GM12891 (cell line): ENCODE data around the gene CYP2W1.

Experiments
- DNase-seq: peaks from one replicate; pipeline ENCODE4 v3.0.0; 2011; ENCODE audit warnings: low spot score; ENCODE audit not compliant: insufficient read length
- FAIRE-seq: peaks from 2 replicates; lab custom pipeline; 2011; peaks lifted over from hg19 to GRCh38; lab: Jason Lieb, UNC
- PAX5 ChIP-seq: IDR thresholded peaks from 2 replicates; pipeline ENCODE4 v1.6.1; 2011; ENCODE audit warnings: low read length, moderate library complexity, mild to moderate bottlenecking; ENCODE audit not compliant: insufficient read depth, severe bottlenecking
- POLR2A ChIP-seq: IDR thresholded peaks from 2 replicates; pipeline ENCODE4 v1.6.1; 2011; ENCODE audit warnings: low read depth, low read length, control low read depth
- POLR2AphosphoS5 ChIP-seq: IDR thresholded peaks from 2 replicates; pipeline ENCODE4 v1.6.1; 2011; ENCODE audit warnings: low read depth, low read length, control low read depth
- POU2F2 ChIP-seq: IDR thresholded peaks from 2 replicates; pipeline ENCODE4 v1.6.1; 2011; ENCODE audit warnings: low read depth, mild to moderate bottlenecking, control low read depth, low read length, moderate library complexity
- SPI1 ChIP-seq: IDR thresholded peaks from 2 replicates; pipeline ENCODE4 v1.6.1; 2011; ENCODE audit warnings: low read depth, low read length, control low read depth
- TAF1 ChIP-seq: IDR thresholded peaks from 2 replicates; pipeline ENCODE4 v1.6.1; 2011; ENCODE audit warnings: low read depth, low read length, control low read depth

CYP2W1 gene

DNA sequence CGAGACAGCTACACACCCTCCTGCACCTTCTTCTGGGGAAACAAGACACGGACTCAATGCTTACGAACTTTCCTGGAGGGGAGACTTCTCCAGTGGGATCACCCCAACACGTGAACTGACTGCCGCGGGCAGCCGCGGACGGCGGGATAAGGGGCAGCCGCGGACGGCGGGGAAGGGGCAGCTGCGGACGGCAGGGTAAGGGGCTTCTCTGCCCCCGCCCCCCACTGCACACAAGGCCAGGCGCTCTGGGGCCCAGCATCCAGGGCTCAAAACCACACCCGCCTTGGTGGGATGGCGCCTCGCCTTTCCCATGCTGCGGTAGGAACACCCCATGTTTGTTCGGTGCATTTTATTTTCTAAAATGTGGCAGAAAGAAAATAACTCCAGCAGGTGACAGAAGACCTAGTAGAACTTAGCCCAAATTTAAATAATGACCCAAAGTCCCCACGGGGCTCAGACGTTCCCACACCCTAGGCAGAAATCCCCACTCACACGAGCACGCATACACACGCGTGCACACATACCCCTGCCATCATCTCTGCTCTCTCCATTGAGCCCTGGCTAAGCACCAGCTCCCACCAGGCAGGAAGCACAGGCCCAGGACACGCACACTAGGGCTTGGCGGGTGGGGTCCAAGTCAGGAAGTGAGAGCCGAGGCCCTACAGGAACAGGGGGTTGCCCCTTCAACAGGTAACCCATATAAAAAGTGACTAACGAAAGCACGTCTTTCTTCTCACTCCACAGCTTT, 34.8 kb downstream of the CYP2W1 start:
- FAIRE-seq (peak; percentile 77), DNase-seq (no peak)

GRCh38 chr7:1018334-1018695, 35.3 kb downstream of the CYP2W1 start:
- DNase-seq = no peak
- TF ChIP-seq TAF1 = no peak
- TF ChIP-seq SPI1 = no peak
- TF ChIP-seq POU2F2 = no peak
- peak; percentile 61 for TF ChIP-seq POLR2A
- TF ChIP-seq PAX5 = no peak
- no peak for FAIRE-seq

More for the DNA sequence above, 34.8 kb downstream of the CYP2W1 start:
- peak; percentile 65 for TF ChIP-seq POLR2AphosphoS5
- TF ChIP-seq PAX5 = no peak
- 0 out of 2 replicates have a peak, but pooled peaks have one; percentile 19 for TF ChIP-seq POU2F2

GRCh38 chr7:1019255-1019785, 36.3 kb downstream of the CYP2W1 start:
- TF ChIP-seq SPI1 (no peak), PAX5 (no peak), POLR2AphosphoS5 (no peak), TAF1 (no peak), POLR2A (no peak)
- no peak for FAIRE-seq
- DNase-seq = no peak

DNA sequence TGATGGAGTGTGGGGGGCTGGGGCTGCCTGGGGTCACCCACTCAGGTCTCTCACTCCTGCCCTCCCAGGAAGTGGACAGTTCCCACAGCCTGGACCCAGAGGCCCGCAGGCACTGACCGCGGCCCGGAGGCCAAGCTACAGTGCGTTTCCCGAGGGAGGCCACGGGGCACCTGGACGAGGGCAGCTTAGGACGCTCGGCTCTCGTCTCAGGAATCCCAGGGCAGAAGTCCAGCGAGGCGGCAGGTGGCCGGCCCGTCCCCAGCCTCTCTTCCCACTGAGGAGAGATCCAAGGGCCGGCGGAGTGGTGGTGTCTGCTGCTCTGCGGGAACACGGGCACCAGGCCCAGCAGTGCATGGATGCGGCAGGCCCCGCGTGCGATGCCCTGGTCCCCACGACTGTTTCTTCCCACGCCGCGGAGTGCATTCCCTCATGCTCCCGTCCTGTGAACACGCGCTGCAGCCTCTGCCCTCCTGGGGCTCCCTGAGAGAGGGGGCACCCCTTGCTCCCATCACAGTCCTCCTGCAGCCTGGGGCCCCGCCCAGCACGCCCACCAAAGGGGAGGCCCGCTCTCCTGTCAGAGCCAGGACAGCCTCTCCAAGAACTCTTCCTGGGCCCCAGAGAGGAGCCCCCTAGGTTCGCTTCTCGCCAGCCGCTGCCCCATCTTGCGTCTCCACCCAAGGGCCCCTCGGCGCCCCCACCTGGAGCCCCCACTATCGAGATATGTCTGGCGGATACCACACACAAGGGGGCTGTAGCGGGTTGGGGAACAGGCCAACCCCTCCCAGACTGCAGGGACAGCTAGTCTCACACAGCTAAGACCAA, 37.0 kb downstream of the CYP2W1 start:
- DNase-seq (no peak), FAIRE-seq (no peak)
- TF ChIP-seq PAX5 (no peak), SPI1 (no peak), TAF1 (no peak), POU2F2 (no peak), POLR2AphosphoS5 (no peak), POLR2A (no peak)

- DNase-seq (no peak), FAIRE-seq (no peak)
Measured at GRCh38 chr7:1020849-1021251, 37.9 kb downstream of the CYP2W1 start.

GRCh38 chr7:1021366-1021765, 38.4 kb downstream of the CYP2W1 start:
- DNase-seq (no peak), FAIRE-seq (no peak)
- TF ChIP-seq SPI1 (no peak), POU2F2 (no peak), TAF1 (no peak), POLR2A (no peak), POLR2AphosphoS5 (no peak), PAX5 (no peak)

More at GRCh38 chr7:1020849-1021251, 37.9 kb downstream of the CYP2W1 start:
- TF ChIP-seq PAX5 (no peak), TAF1 (no peak), SPI1 (no peak), POU2F2 (no peak), POLR2AphosphoS5 (no peak), POLR2A (no peak)

DNA sequence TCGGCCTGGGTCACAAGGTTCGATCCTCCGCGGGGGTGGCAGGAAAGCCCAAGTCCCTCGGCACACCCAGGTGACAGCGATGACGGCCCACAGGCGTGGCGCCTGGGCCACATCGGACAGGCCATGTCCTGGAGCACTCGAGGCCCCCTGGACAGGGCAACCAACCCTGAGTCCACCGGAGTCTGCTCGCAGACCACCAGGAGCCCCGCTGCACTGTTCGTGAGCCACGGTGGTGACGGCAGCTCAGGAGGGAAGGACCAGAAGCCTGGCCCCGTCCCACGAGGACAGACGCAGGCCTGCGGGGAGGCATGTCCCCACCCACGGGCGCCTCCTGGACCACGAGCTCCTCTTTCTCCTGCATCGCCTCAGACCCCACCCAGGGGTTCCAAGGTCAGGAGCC, 39.0 kb downstream of the CYP2W1 start:
- TF ChIP-seq TAF1 (no peak), POLR2AphosphoS5 (0 out of 2 replicates have a peak, but pooled peaks have one; percentile 21)
- no peak for FAIRE-seq

DNA sequence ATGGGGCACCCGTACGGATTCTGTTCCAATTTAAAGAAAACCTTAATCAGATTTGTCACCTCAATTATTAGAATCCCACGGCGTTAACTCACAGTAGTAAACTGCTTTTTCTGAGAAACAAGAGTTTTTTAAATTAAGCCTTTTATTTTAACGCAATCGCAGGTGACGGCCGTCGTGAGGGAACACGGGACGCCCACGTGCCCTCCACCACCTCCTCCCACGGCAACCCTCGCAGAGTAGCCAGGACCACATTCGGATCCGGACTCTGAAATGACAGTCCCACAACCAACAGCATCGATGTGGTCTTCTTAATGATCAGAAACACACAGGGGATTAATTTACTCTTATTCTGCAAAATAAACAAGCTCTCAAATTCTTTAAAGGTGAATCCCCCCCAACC, 39.4 kb downstream of the CYP2W1 start:
- DNase-seq (no peak), FAIRE-seq (no peak)
- no peak for TF ChIP-seq PAX5

More for the DNA sequence above, 39.0 kb downstream of the CYP2W1 start:
- DNase-seq = no peak

- FAIRE-seq (peak; percentile 72), DNase-seq (no peak)
- TF ChIP-seq PAX5 (no peak), POU2F2 (no peak), TAF1 (no peak), POLR2A (no peak), SPI1 (no peak), POLR2AphosphoS5 (no peak)
Measured at GRCh38 chr7:1022801-1023465, 40.0 kb downstream of the CYP2W1 start.
